B cell (primary cell): ENCODE results near the gene EPHB6. TPM values are rescaled to one million over a fixed set of nuclear protein-coding genes. Genes with fewer than 3 reads are reported as not detected.

ENCODE experiments used
- ATAC-seq: fragments of 200-7000 bp; cut with Tn5 transposase; one replicate; pipeline ENCODE4 v1.10.0; 2021; ENCODE audit warnings: low read depth, mild to moderate bottlenecking, moderate number of reproducible peaks, moderate library complexity
- CTCF ChIA-PET: fragments of 350-600 bp; sonication (Branson Sonifier 250); formaldehyde crosslinking; loops from one replicate; lab custom pipeline; 2021; ENCODE audit warnings: antibody characterized with exemption, inconsistent platforms; lab: Charles Lee
- POLR2A ChIA-PET: fragments of 350-600 bp; sonication (Branson Sonifier 250); formaldehyde crosslinking; loops from one replicate; lab custom pipeline; 2021; ENCODE audit warnings: antibody characterized with exemption; lab: Charles Lee
- DNase-seq: peaks from one replicate; pipeline ENCODE4 v3.0.0; 2013
- H2AFZ ChIP-seq: 2 replicates; pipeline ENCODE4 v1.6.1; 2012; ENCODE audit warnings: mild to moderate bottlenecking, low read depth, low read length; ENCODE audit not compliant: insufficient read depth, poor library complexity, severe bottlenecking
- H3K27ac ChIP-seq, 2 donors: 1 replicate in 1 of 2; 2 replicates in 1 of 2; pipeline ENCODE4 v1.5.1; 2012 to 2013; ENCODE audit warnings: low read length in 2 of 2, mild to moderate bottlenecking in 2 of 2, moderate library complexity in 1 of 2
- H3K27me3 ChIP-seq, 4 experiments: fragments of 200-600 bp in 1 of 4; sonication (generic) in 1 of 4; replicated peaks in 1 of 4; 1 replicate in 2 of 4; 2 replicates in 2 of 4; pipeline versions ENCODE4 v1.6.1 to v1.7.0; 2013 to 2016; ENCODE audit warnings: low read length in 3 of 4, mild to moderate bottlenecking in 2 of 4, mixed read lengths in 1 of 4, moderate library complexity in 1 of 4; ENCODE audit not compliant: insufficient read depth in 4 of 4, control insufficient read depth in 3 of 4; ENCODE audit errors: control extremely low read depth in 1 of 4
- H3K36me3 ChIP-seq, 2 experiments: replicated peaks in 1 of 2; 1 replicate in 1 of 2; 2 replicates in 1 of 2; pipeline versions ENCODE4 v1.6.1 to v1.7.1; 2013; ENCODE audit warnings: low read length in 1 of 2; ENCODE audit not compliant: insufficient read depth in 2 of 2, control insufficient read depth in 1 of 2; ENCODE audit errors: control extremely low read depth in 1 of 2, extremely low read depth in 1 of 2
- H3K4me1 ChIP-seq, 2 donors: fragments of 200-600 bp in 1 of 2; sonication (generic) in 1 of 2; 1 replicate in 1 of 2; 2 replicates in 1 of 2; pipeline versions ENCODE4 v1.5.1 to v1.6.1; 2013 to 2017; ENCODE audit warnings: low read length in 2 of 2; ENCODE audit not compliant: control insufficient read depth in 2 of 2, insufficient read depth in 2 of 2
- H3K4me2 ChIP-seq: replicated peaks from 2 replicates; pipeline ENCODE3; 2012; ENCODE audit warnings: mild to moderate bottlenecking, low read depth, low read length; ENCODE audit not compliant: poor library complexity, severe bottlenecking
- H3K4me3 ChIP-seq, 5 experiments: fragments of 200-600 bp in 1 of 5; sonication (generic) in 1 of 5; 1 replicate in 3 of 5; 2 replicates in 2 of 5; pipeline versions ENCODE4 v1.5.1 to v1.7.0; 2011 to 2016; ENCODE audit warnings: low read length in 4 of 5, mild to moderate bottlenecking in 4 of 5, low read depth in 2 of 5, control low read depth in 1 of 5, moderate library complexity in 1 of 5; ENCODE audit not compliant: insufficient read depth in 1 of 5; ENCODE audit errors: control extremely low read depth in 1 of 5, extremely low read depth in 1 of 5
- H3K79me2 ChIP-seq: fragments of 200-600 bp; sonication (generic); one replicate; pipeline ENCODE4 v1.6.0; 2016; ENCODE audit warnings: low read length; ENCODE audit not compliant: control insufficient read depth, insufficient read depth
- H3K9ac ChIP-seq: fragments of 200-600 bp; sonication (generic); 2 replicates; pipeline ENCODE4 v1.6.1; 2017; ENCODE audit warnings: mild to moderate bottlenecking, low read length, moderate library complexity
- H3K9me3 ChIP-seq, 3 donors: one replicate each; pipeline versions ENCODE4 v1.6.1 to v1.7.1; 2013; ENCODE audit warnings: low read length in 2 of 3; ENCODE audit not compliant: control insufficient read depth in 2 of 3, insufficient read depth in 1 of 3; ENCODE audit errors: control extremely low read depth in 1 of 3
- H4K20me1 ChIP-seq: 2 replicates; pipeline ENCODE4 v1.6.0; 2012; ENCODE audit warnings: mild to moderate bottlenecking, low read length; ENCODE audit not compliant: insufficient read depth, control insufficient read depth, poor library complexity, severe bottlenecking
- H3K27ac Mint-ChIP-seq: one replicate; pipeline ENCODE4 v1.8.0; 2021; ENCODE audit warnings: mixed read lengths
- H3K27me3 Mint-ChIP-seq: one replicate; pipeline ENCODE4 v1.8.0; 2021; ENCODE audit warnings: mixed read lengths
- H3K4me1 Mint-ChIP-seq: one replicate; pipeline ENCODE4 v1.8.0; 2021; ENCODE audit warnings: mixed read lengths
- H3K4me3 Mint-ChIP-seq: one replicate; pipeline ENCODE4 v1.8.0; 2021; ENCODE audit warnings: mixed read lengths
- H3K9me3 Mint-ChIP-seq: one replicate; pipeline ENCODE4 v1.8.0; 2022; ENCODE audit warnings: mixed read lengths; ENCODE audit not compliant: insufficient read depth
- EZH2 ChIP-seq: IDR thresholded peaks from 2 replicates; pipeline ENCODE4 v1.6.1; 2012; ENCODE audit warnings: borderline replicate concordance, low read depth, mild to moderate bottlenecking, moderate library complexity, low read length; ENCODE audit not compliant: insufficient read depth, poor library complexity, severe bottlenecking
- WGBS: methylation state at CpG from one replicate; pipeline ENCODE4 v1.1.5; 2013; ENCODE audit warnings: missing lambda C conversion rate; ENCODE audit not compliant: insufficient coverage; 5-methylcytosine and 5-hydroxymethylcytosine counted together
- intact Hi-C: fragments of 100-400 bp; cut with micrococcal nuclease; formaldehyde crosslinking; loops from one replicate; pipeline ENCODE4 v1.10.0; 2022
- polyA plus RNA-seq: library from polyadenylated mRNA; depleted of rRNA; stranded (reverse); fragments of >200 nt; gene quantifications from 2 replicates; pipeline ENCODE4 v1.2.3, GENCODE V29; 2012
- total RNA-seq, 2 donors: library from RNA; stranded (reverse); fragments of 120-200 nt in 1 of 2; gene quantifications; 1 replicate in 1 of 2; 2 replicates in 1 of 2; pipeline versions ENCODE4 v1.2.3 to v1.2.4, GENCODE V29; 2013 to 2022
- TF ChIP-seq, protein P1 (sequence below): fragments of 200-600 bp; IDR thresholded peaks from one replicate; pipeline ENCODE4 v1.8.0; 2022; ENCODE audit warnings: antibody characterized with exemption, mild to moderate bottlenecking

EPHB6 gene
- total and polyA plus RNA-seq, 2 donors (not counting 1 experiment from before 2014, with no cell fraction given) = 65.3 to 69.6 TPM

DNA sequence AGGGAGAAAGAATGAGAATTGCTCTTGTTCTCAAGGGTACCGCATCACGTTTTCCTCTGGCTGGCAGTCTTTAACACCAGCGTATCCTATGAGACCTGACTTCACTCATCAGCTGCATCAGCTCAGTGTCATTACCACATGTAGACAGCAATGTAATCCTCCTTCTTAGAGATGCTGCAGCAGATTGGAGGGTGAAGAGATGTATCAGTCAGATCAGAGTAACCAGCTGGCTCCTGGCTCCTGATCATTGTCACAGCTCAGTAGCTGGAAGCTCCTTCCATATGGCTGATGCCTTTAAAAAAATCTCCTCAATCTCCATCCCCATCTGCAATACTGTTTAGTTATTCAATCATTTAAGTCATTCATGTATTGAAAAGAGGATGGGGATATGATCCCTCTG lies 39.7 kb upstream of the EPHB6 start:
- H3K79me2 ChIP-seq = no peaks in the 10 kb centered on the region
- Mint-ChIP-seq H3K4me1 (peaks cover 43% of the 10 kb centered on the region), H3K27me3 (no peaks in the 10 kb centered on the region), H3K9me3 (no peaks in the 10 kb centered on the region), H3K4me3 (no peak overlapping the region), H3K27ac (no peak overlapping the region)
- no peak overlapping the region for H3K9ac ChIP-seq
- DNase-seq (no peak), ATAC-seq (no peak)
- no peak overlapping the region for H2AFZ ChIP-seq
- TF ChIP-seq EZH2 = no peak
- TF ChIP-seq, protein P1, sequence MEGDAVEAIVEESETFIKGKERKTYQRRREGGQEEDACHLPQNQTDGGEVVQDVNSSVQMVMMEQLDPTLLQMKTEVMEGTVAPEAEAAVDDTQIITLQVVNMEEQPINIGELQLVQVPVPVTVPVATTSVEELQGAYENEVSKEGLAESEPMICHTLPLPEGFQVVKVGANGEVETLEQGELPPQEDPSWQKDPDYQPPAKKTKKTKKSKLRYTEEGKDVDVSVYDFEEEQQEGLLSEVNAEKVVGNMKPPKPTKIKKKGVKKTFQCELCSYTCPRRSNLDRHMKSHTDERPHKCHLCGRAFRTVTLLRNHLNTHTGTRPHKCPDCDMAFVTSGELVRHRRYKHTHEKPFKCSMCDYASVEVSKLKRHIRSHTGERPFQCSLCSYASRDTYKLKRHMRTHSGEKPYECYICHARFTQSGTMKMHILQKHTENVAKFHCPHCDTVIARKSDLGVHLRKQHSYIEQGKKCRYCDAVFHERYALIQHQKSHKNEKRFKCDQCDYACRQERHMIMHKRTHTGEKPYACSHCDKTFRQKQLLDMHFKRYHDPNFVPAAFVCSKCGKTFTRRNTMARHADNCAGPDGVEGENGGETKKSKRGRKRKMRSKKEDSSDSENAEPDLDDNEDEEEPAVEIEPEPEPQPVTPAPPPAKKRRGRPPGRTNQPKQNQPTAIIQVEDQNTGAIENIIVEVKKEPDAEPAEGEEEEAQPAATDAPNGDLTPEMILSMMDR = no peak
- 80% methylated on average over 1 of the region's 3 CpGs for WGBS
- intact Hi-C loops = no loop called here
- H3K4me1 ChIP-seq = peaks cover 43 to 46% of the 10 kb centered on the region in 2 donors
- no peaks in the 10 kb centered on the region for H3K27me3 ChIP-seq
- CTCF ChIA-PET = interaction anchor here (0.6 to 19.1 kb wide), 9 partner anchors 28 to 400 kb away, joined by 3 to 1138 read pairs (median 33); partner anchors contain the start of gene PRSS2
- H3K4me2 ChIP-seq = no peak overlapping the region
- H4K20me1 ChIP-seq = no peaks in the 10 kb centered on the region
- no peaks in the 10 kb centered on the region for H3K9me3 ChIP-seq
- no peak overlapping the region for H3K4me3 ChIP-seq
- POLR2A ChIA-PET = interaction anchor here (14.1 kb wide), 1 partner anchor 24 kb away, joined by 961 read pairs; no protein-coding TSS in a partner anchor
- no peak overlapping the region for H3K27ac ChIP-seq
- H3K36me3 ChIP-seq = no peaks in the 10 kb centered on the region

DNA sequence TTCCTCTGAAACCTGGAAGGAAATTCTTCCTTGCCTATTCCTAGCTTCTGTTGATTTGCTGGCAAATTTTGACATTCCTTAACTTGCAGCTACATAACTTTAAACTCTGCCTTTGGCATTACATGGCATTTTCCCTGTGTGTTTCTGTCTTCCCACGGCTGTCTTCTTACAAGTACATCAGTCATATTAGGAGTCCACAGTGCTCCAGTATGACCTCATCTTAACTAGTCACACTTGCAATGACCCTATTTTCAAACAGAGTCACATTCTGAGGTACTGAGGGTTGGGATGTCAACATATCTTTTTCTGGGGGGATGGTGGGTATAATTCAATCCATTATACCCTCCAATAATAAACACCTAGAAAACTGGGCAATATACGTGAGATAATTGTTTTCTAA lies 37.4 kb upstream of the EPHB6 start:
- Mint-ChIP-seq H3K27ac (no peak overlapping the region), H3K9me3 (peaks cover 8% of the 10 kb centered on the region), H3K4me1 (peaks cover 22% of the 10 kb centered on the region), H3K4me3 (no peak overlapping the region), H3K27me3 (no peaks in the 10 kb centered on the region)
- CTCF ChIA-PET = interaction anchor here (1.3 to 19.1 kb wide), 4 partner anchors 9 to 104 kb away, joined by 4 to 1138 read pairs (median 9); partner anchors contain the start of gene PRSS2
- Histone ChIP-seq H3K27me3 (no peaks in the 10 kb centered on the region), H3K9ac (no peak overlapping the region), H3K79me2 (no peaks in the 10 kb centered on the region), H3K36me3 (no peaks in the 10 kb centered on the region), H3K4me1 (peaks cover 20 to 22% of the 10 kb centered on the region in 2 donors), H3K4me2 (no peak overlapping the region), H3K27ac (no peak overlapping the region), H4K20me1 (no peaks in the 10 kb centered on the region), H2AFZ (no peak overlapping the region), H3K9me3 (peaks cover 0 to under 1% (median 0%) of the 10 kb centered on the region in 3 donors), H3K4me3 (no peak overlapping the region)
- intact Hi-C loops = no loop called here
- POLR2A ChIA-PET = interaction anchor here (14.1 kb wide), 1 partner anchor 26 kb away, joined by 961 read pairs; no protein-coding TSS in a partner anchor
- ATAC-seq (no peak), DNase-seq (no peak)
- TF ChIP-seq, protein P1 = no peak
- no peak for TF ChIP-seq EZH2
- WGBS = 67% methylated on average over 1 of the region's 2 CpGs
